HG02970 (cell line): ENCODE measurements around the gene DHRS3.
"Not testable (repeated sequence)": the region's sequence is repeated elsewhere in the genome, so short reads cannot be mapped to it uniquely, and the experiment has no call there.

ENCODE experiments used
- ATAC-seq: cut with Tn5 transposase; IDR thresholded peaks from one replicate; pipeline ENCODE4 v1.9.1; 2021; ENCODE audit warnings: mild to moderate bottlenecking, moderate library complexity, moderate number of reproducible peaks; ENCODE audit not compliant: unreplicated experiment, low FRiP score

DHRS3 gene

GRCh38 chr1:12581179-12581578 is 36.8 kb downstream of the DHRS3 start:
- ATAC-seq, result no peak

DNA sequence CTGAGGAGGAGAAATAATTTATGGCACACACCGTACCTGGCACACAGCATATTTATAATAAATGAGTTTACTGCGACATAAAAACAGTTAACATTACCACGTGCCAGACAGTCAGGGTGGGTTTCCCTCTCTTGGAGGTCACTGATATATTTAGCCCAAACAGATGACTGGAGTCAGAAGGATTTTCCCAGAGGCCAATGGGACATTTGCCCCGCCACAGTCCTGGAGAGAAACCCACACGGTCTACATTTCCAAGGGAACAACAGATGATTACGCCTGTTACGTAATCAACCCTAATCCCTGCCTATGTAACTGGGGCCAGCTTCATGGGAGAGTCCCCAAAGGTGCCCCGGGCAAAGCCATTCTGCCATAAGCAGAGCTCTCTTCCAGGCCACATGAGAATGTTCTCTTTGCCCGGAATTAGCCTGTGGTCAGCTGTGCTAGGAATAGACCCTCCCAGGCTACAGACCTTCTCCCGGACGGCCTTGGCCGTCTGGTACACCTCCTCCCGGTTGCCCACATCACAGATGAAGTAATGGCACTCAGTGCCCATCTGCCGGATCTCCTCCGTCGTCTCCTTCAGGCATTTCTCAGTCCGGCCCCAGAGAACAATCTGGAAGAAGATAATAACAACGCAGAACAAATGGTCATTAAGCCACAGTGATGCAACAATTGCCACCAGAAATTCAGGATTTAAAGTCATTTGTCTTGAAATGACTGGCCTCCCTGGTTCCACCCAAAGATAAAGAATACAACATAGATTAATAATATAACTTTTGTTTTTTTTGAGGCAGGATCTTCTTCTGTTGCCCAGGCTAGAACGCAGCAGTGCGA is 37.7 kb downstream of the DHRS3 start:
- ATAC-seq, result no peak

DNA sequence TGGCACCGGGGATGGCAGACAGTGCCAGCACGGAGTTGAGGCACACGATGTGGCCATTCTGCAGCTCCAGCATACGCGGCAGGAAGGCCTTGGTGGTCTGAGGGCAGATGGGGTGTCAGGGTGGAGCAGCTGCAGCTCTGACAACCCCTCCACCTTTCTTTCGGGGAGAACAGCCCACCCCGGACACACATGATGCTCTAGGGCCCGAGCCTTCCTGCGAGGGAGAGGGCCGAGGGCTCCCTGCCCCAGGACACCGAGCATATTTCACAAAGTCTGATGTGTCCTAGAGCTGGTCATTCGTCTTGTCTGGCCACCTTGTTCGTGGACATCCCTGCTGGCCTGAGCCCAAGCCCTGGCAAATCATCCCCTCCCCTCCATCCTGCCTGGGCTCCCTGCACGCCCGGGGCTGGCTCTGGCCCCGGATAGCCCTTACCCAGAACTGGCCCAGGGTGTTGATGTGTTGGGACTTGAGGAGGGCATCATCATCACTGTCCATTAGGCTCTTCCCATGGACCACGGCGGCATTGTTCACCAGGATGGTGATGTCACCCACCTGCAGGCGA is 39.1 kb downstream of the DHRS3 start:
- ATAC-seq, result no peak

DNA sequence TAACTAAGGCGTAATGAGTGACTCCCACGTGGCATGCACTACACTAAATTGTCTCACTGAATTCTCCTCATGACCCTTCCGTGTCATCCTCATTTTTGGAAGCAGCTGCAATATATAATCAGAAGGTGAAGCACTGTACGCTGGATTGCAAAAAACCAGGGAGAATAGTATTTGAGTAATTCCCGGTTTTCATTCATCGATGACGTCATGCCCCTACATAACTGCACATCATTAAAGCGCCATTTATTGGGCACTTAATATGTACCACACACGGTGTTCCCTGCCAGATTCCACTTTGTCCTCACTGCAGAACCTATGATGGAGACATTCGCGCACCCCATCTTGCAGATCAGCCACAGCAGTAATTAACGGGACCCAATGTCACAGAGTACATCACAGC is 41.0 kb downstream of the DHRS3 start:
- ATAC-seq, result no peak

DNA sequence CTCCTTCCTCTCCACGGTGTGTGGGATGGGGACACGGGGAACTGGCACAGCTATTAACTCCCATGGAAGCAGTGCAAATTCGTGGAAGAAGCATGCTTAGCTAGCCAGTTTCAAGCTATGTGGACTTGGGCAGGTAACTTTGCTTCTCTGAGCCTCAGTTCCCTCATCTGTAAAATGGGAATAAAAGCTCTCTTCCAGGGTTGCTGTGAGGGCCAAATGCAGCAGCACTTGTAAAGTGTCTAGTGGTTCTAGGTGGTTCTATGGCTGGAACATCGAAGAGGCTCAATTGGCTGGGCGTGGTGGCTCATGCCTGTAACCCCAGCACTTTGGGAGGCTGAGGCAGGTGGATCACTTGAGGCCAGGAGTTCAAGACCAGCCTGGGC is 43.3 kb downstream of the DHRS3 start:
- ATAC-seq, result no peak

- ATAC-seq, result no peak
Observed at GRCh38 chr1:12573015-12573825, 44.8 kb downstream of the DHRS3 start.

DNA sequence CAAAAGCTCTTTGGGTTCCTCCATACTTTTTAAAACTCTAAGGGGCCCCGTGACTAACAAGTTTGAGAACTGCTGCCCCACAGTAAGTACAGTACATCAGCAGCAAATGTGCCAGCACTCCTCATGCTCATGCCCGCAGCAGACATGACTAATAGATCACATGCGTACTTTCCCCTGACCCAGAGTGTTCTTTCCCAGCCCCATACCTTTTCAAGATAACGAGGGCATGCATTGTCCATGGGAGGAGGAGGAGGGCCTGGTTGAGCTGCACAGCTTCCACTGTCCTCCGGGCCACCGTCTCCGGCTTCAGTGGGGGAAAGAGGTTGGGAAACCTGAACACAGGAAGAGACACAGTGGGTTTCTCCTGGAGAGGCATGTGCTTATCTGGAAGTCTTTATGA is 45.5 kb downstream of the DHRS3 start:
- ATAC-seq, result no peak

GRCh38 chr1:12570291-12570690 is 47.7 kb downstream of the DHRS3 start:
- ATAC-seq, result no peak

DNA sequence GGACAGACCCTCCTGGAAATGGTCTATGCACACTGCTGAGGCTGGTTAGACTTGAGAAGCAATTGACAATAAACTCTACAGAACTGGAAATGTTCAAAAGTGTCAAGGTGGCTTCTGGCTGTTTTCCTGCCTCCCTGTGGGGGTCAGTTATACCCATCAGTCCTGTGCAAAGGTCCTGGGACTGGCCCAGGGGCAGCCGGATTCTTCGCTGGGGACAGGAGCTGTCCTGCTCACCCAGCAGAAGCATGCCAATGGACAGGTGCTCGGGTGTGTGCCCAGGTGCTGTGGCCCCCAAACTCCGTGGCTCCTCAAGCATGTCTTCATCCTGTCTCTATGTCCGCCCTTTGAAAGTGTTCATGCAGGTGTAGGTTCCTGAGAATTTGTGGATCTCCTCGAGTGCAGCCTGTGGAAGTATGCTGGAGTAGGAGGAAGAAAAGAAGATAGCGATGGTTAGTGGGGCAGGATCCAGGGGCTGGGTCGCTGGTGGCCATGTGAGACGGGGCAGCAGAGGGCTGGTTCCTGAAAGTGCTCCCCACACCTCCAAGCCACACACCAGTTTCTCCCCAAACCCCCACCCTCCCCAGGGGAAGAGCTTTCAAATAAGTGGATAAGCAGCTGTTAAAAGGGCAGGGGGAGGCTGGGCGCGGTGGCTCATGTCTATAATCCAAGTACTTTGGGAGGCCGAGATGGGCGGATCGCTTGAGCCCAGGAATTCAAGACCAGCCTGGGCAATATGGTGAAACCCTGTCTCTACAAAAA is 49.8 kb downstream of the DHRS3 start:
- ATAC-seq, result no peak

GRCh38 chr1:12567288-12567819 is 50.7 kb downstream of the DHRS3 start:
- no peak for ATAC-seq

- ATAC-seq, result no peak
Observed at GRCh38 chr1:12566484-12567287, 51.3 kb downstream of the DHRS3 start.

DNA sequence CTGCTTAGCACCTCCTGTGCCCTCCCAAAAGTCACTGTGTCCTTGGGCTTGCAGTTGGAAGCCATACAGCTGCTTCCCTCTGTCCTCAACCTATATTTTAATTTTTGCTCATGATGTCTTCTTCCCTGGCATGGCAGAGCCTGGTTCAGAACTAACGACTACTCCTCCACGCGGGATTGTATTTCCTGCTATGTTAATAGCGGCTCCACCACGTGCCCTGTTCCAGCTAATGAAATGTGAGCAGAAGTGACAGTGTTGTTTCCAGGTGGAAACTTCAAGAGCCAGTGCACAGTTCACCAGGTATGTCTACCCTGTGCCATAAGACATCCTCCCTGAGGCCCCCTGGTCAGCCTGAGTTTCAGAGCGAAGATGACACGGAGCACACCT is 52.1 kb downstream of the DHRS3 start:
- ATAC-seq, result no peak

DNA sequence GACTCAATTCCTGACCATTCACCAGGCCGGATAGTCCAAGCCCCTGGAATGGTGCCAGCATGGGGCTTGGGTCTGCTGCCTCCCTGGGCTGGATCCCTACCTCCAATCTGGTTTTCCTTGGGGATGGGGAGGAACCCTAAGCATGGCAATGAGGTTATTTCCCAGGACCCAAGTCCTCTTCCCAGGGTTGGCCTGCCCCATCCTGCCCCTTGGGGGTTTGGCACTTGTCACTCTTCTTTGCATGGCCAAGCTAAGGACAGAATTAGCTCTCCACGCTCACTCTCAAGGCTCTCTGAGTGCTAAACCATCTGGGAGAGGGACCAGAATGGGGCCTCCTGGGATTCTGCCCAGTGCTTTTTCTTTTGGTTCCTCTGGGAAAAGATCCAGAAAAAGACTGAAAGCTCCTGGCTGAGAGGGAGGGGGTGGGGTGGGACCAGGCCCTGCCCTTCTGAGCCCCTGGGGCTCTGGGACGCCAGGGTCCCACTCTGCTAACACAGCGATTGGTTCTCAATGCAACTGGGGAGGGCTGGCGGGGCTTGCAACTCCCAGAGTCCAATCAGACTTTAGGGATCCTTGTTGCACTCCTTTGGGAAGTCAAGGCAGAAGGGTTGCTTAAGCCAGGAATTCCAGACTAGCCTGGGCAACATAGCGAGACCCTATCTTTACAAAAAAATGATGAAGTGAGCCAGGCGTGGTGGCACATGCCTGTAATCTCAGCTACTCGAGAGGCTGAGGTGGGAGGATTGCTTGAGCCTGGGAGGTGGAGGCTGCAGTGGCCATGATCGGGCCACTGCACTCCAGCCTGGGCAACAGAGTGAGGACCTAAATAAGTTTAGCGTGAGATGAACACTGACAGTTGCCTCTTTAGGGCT is 52.7 kb downstream of the DHRS3 start:
- no peak for ATAC-seq

GRCh38 chr1:12564251-12564650 is 53.8 kb downstream of the DHRS3 start:
- not testable (repeated sequence) for ATAC-seq

DNA sequence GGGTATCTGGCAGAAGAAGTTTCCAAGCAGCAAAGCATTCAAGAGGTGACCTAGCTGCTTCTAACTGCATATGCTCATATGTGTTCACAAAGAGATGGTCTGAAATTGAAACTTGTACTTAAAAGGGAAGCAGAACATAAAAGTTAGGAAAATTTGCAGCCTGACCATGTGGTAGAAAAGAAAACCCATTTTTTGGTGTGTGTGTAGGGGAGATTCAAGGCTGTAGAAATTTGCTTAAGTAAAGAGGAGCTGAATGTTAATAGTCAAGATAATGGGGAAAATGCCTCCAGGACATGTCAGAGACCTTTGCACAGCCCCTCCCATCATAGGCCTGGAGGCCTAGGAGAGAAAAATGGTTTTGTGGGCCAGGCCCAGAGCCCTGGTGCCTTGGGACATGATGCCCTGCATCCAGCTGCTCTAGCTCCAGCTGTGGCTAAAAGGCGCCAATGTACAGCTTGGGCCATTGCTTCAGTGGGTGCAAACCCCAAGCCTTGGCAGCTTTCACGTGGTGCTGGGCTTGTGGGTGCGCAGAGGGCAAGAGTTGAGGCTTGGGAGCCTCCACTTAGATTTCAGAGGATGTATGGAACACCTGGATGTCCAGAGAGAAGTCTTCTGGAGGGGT is 54.9 kb downstream of the DHRS3 start:
- ATAC-seq, result no peak

GRCh38 chr1:12561121-12561520 is 56.9 kb downstream of the DHRS3 start:
- ATAC-seq, result no peak

DNA sequence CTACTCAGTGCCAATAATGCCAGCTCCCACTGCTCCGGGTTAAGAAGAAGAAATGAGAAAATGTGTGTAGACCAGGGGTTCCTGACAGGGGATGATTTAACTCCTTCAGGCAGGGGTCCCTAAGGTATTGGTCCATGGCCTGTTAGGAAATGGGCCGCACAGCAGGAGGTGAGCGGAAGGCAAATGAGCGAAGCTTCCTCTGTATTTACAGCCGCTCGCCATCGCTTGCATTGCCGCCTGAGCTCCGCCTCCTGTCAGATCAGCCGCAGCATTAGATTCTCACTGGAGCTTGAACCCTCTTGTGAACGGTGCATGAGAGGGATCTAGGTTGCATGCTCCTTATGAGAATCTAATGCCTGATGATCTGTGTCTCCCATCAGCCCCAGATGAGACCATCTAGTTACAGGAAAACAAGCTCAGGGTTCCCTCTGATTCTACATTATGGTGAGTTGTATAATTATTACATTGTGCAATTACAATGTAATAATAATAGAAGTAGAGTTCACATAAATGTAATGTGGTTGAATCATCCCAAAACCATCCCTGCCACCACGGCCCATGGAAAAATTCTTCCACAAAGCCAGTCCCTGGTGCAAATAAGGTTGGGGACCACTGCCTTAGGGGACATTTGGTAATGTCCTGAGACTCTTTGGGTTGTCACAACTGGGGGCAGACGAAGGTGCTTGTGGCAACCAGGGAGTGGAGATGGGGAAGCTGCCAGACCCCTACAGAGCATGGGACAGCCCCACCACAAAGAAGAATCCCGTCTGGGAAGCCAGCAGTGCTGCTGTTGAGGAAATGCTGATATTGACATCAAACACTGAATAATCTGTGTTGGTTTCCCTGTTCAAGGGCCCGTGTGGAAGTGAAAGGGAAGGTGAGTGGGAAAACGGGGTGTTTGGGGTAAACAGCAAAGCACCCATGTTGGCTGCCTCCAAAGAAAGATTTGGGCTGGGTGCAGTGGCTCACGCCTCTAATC is 60.8 kb downstream of the DHRS3 start:
- ATAC-seq, result no peak
